Measurements from ENCODE around the gene CAT.

CAT gene

GRCh38 chr11:34407121-34407813 lies 31.5 kb upstream of the CAT start:
- WGBS, 2 experiments, result 88 to 97% methylated on average over 2 of the region's 2 CpGs
- no peak overlapping the region for H3K4me3 ChIP-seq (ENCODE audit: insufficient read depth, low read depth, low read length)
- no peak overlapping the region for H3K27ac ChIP-seq (ENCODE audit: insufficient read depth, low read depth, low read length, poor library complexity, severe bottlenecking)
- no peaks in the 10 kb centered on the region for H3K27me3 ChIP-seq (ENCODE audit: control insufficient read depth, insufficient read depth, low read length, poor library complexity, severe bottlenecking)
- H3K9me3 ChIP-seq (ENCODE audit: control insufficient read depth, low read length), result no peaks in the 10 kb centered on the region
- no peaks in the 10 kb centered on the region for H3K4me1 ChIP-seq (ENCODE audit: control insufficient read depth, insufficient read depth, low read length)
- no peaks in the 10 kb centered on the region for H3K36me3 ChIP-seq (ENCODE audit: control insufficient read depth, insufficient read depth, low read length)

GRCh38 chr11:34408580-34409172 lies 30.1 kb upstream of the CAT start:
- Histone ChIP-seq H3K4me3 (ENCODE audit: insufficient read depth, low read depth, low read length) (no peak overlapping the region), H3K36me3 (ENCODE audit: control insufficient read depth, insufficient read depth, low read length) (no peaks in the 10 kb centered on the region), H3K9me3 (ENCODE audit: control insufficient read depth, low read length) (no peaks in the 10 kb centered on the region), H3K4me1 (ENCODE audit: control insufficient read depth, insufficient read depth, low read length) (no peaks in the 10 kb centered on the region), H3K27ac (ENCODE audit: insufficient read depth, low read depth, low read length, poor library complexity, severe bottlenecking) (no peak overlapping the region), H3K27me3 (ENCODE audit: control insufficient read depth, insufficient read depth, low read length, poor library complexity, severe bottlenecking) (no peaks in the 10 kb centered on the region)
- 90 to 92% methylated on average over 2 of the region's 2 CpGs for WGBS, 2 experiments

GRCh38 chr11:34411111-34411510 lies 27.6 kb upstream of the CAT start:
- 79 to 88% methylated on average over 3 of the region's 3 CpGs for WGBS, 2 experiments
- Histone ChIP-seq H3K27ac (ENCODE audit: insufficient read depth, low read depth, low read length, poor library complexity, severe bottlenecking) (no peak overlapping the region), H3K27me3 (ENCODE audit: control insufficient read depth, insufficient read depth, low read length, poor library complexity, severe bottlenecking) (no peaks in the 10 kb centered on the region), H3K4me3 (ENCODE audit: insufficient read depth, low read depth, low read length) (no peak overlapping the region), H3K4me1 (ENCODE audit: control insufficient read depth, insufficient read depth, low read length) (no peaks in the 10 kb centered on the region), H3K36me3 (ENCODE audit: control insufficient read depth, insufficient read depth, low read length) (no peaks in the 10 kb centered on the region), H3K9me3 (ENCODE audit: control insufficient read depth, low read length) (no peaks in the 10 kb centered on the region)

- no peaks in the 10 kb centered on the region for H3K4me1 ChIP-seq (ENCODE audit: control insufficient read depth, insufficient read depth, low read length)
- H3K9me3 ChIP-seq (ENCODE audit: control insufficient read depth, low read length), result no peaks in the 10 kb centered on the region
- H3K27ac ChIP-seq (ENCODE audit: insufficient read depth, low read depth, low read length, poor library complexity, severe bottlenecking), result no peak overlapping the region
- H3K4me3 ChIP-seq (ENCODE audit: insufficient read depth, low read depth, low read length), result no peak overlapping the region
- no peaks in the 10 kb centered on the region for H3K36me3 ChIP-seq (ENCODE audit: control insufficient read depth, insufficient read depth, low read length)
- H3K27me3 ChIP-seq (ENCODE audit: control insufficient read depth, insufficient read depth, low read length, poor library complexity, severe bottlenecking), result no peaks in the 10 kb centered on the region
- 89 to 96% methylated on average over 1 to 2 of the region's 2 CpGs for WGBS, 2 experiments
These were observed 26.9 kb upstream of the CAT start for GRCh38 chr11:34411791-34412190.

- Histone ChIP-seq H3K27ac (ENCODE audit: insufficient read depth, low read depth, low read length, poor library complexity, severe bottlenecking) (no peak overlapping the region), H3K4me3 (ENCODE audit: insufficient read depth, low read depth, low read length) (no peak overlapping the region), H3K9me3 (ENCODE audit: control insufficient read depth, low read length) (no peaks in the 10 kb centered on the region), H3K4me1 (ENCODE audit: control insufficient read depth, insufficient read depth, low read length) (no peaks in the 10 kb centered on the region), H3K27me3 (ENCODE audit: control insufficient read depth, insufficient read depth, low read length, poor library complexity, severe bottlenecking) (no peaks in the 10 kb centered on the region), H3K36me3 (ENCODE audit: control insufficient read depth, insufficient read depth, low read length) (no peaks in the 10 kb centered on the region)
- 91 to 100% methylated on average over 1 of the region's 1 CpG for WGBS, 2 experiments
These were observed 25.5 kb upstream of the CAT start for GRCh38 chr11:34413263-34413662.

- no peaks in the 10 kb centered on the region for H3K36me3 ChIP-seq (ENCODE audit: control insufficient read depth, insufficient read depth, low read length)
- H3K9me3 ChIP-seq (ENCODE audit: control insufficient read depth, low read length), result no peaks in the 10 kb centered on the region
- no peak overlapping the region for H3K27ac ChIP-seq (ENCODE audit: insufficient read depth, low read depth, low read length, poor library complexity, severe bottlenecking)
- no peaks in the 10 kb centered on the region for H3K4me1 ChIP-seq (ENCODE audit: control insufficient read depth, insufficient read depth, low read length)
- 90 to 93% methylated on average over 3 of the region's 4 CpGs for WGBS, 2 experiments
- H3K27me3 ChIP-seq (ENCODE audit: control insufficient read depth, insufficient read depth, low read length, poor library complexity, severe bottlenecking), result no peaks in the 10 kb centered on the region
- no peak overlapping the region for H3K4me3 ChIP-seq (ENCODE audit: insufficient read depth, low read depth, low read length)
These were observed 23.2 kb upstream of the CAT start for GRCh38 chr11:34415538-34415937.

- Histone ChIP-seq H3K9me3 (ENCODE audit: control insufficient read depth, low read length) (no peaks in the 10 kb centered on the region), H3K36me3 (ENCODE audit: control insufficient read depth, insufficient read depth, low read length) (no peaks in the 10 kb centered on the region), H3K27me3 (ENCODE audit: control insufficient read depth, insufficient read depth, low read length, poor library complexity, severe bottlenecking) (no peaks in the 10 kb centered on the region), H3K4me1 (ENCODE audit: control insufficient read depth, insufficient read depth, low read length) (no peaks in the 10 kb centered on the region), H3K4me3 (ENCODE audit: insufficient read depth, low read depth, low read length) (no peak overlapping the region), H3K27ac (ENCODE audit: insufficient read depth, low read depth, low read length, poor library complexity, severe bottlenecking) (no peak overlapping the region)
- WGBS, 2 experiments, result 95 to 100% methylated on average over 1 of the region's 1 CpG
These were observed 22.6 kb upstream of the CAT start for GRCh38 chr11:34416088-34416487.

- WGBS, 2 experiments, result 77 to 82% methylated on average over 2 to 3 of the region's 3 CpGs
- no peaks in the 10 kb centered on the region for H3K27me3 ChIP-seq (ENCODE audit: control insufficient read depth, insufficient read depth, low read length, poor library complexity, severe bottlenecking)
- H3K36me3 ChIP-seq (ENCODE audit: control insufficient read depth, insufficient read depth, low read length), result no peaks in the 10 kb centered on the region
These were observed 22.0 kb upstream of the CAT start for GRCh38 chr11:34416766-34417165.

GRCh38 chr11:34417202-34417601 lies 21.5 kb upstream of the CAT start:
- Histone ChIP-seq H3K4me1 (ENCODE audit: control insufficient read depth, insufficient read depth, low read length) (no peaks in the 10 kb centered on the region), H3K27ac (ENCODE audit: insufficient read depth, low read depth, low read length, poor library complexity, severe bottlenecking) (no peak overlapping the region), H3K27me3 (ENCODE audit: control insufficient read depth, insufficient read depth, low read length, poor library complexity, severe bottlenecking) (no peaks in the 10 kb centered on the region), H3K4me3 (ENCODE audit: insufficient read depth, low read depth, low read length) (no peak overlapping the region), H3K36me3 (ENCODE audit: control insufficient read depth, insufficient read depth, low read length) (no peaks in the 10 kb centered on the region), H3K9me3 (ENCODE audit: control insufficient read depth, low read length) (no peaks in the 10 kb centered on the region)
- no CpG with 5 or more reads among the region's 1 CpG for WGBS, 2 experiments

More at GRCh38 chr11:34416766-34417165, 22.0 kb upstream of the CAT start:
- Histone ChIP-seq H3K4me1 (ENCODE audit: control insufficient read depth, insufficient read depth, low read length) (no peaks in the 10 kb centered on the region), H3K9me3 (ENCODE audit: control insufficient read depth, low read length) (no peaks in the 10 kb centered on the region), H3K4me3 (ENCODE audit: insufficient read depth, low read depth, low read length) (no peak overlapping the region), H3K27ac (ENCODE audit: insufficient read depth, low read depth, low read length, poor library complexity, severe bottlenecking) (no peak overlapping the region)

- H3K4me1 ChIP-seq (ENCODE audit: control insufficient read depth, insufficient read depth, low read length), result no peaks in the 10 kb centered on the region
- WGBS, 2 experiments, result 95 to 100% methylated on average over 2 of the region's 2 CpGs
- no peak overlapping the region for H3K27ac ChIP-seq (ENCODE audit: insufficient read depth, low read depth, low read length, poor library complexity, severe bottlenecking)
- no peaks in the 10 kb centered on the region for H3K36me3 ChIP-seq (ENCODE audit: control insufficient read depth, insufficient read depth, low read length)
- no peaks in the 10 kb centered on the region for H3K9me3 ChIP-seq (ENCODE audit: control insufficient read depth, low read length)
- no peaks in the 10 kb centered on the region for H3K27me3 ChIP-seq (ENCODE audit: control insufficient read depth, insufficient read depth, low read length, poor library complexity, severe bottlenecking)
- H3K4me3 ChIP-seq (ENCODE audit: insufficient read depth, low read depth, low read length), result no peak overlapping the region
These were observed 19.6 kb upstream of the CAT start for GRCh38 chr11:34419158-34419557.

All from ectodermal cell (in vitro differentiated cells).